ENCODE results near the gene SLC8A1.

Gene SLC8A1

DNA sequence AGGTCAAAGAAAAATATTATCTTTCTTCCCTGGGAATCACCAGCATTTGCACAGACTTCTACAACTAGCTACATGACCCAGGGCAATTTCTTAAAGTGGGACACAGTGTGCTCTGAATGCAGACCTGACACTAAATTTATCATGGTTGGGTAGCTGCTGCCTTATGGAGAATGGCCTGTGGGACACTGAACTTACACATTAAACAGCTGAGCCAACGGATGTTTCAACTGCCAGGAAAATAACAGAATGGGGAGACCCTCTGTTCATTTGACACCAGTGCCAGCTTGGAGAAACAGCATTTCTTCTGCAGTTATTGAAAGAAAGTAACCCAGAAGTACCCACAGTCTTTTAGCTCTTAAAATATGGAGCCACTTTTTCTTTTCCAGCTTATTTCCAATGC is 54.1 kb downstream of the SLC8A1 start:
- Histone ChIP-seq H2AFZ (ENCODE audit: low read depth, low read length) (no peak overlapping the region), H3K4me3 (ENCODE audit: low read depth in 1 of 2, low read length in 2 of 2) (no peak overlapping the region), H3K79me2 (ENCODE audit: insufficient read depth, low read length) (peaks cover 38% of the 10 kb centered on the region), H3K27me3 (ENCODE audit: insufficient read depth, low read length, poor library complexity) (no peaks in the 10 kb centered on the region), H3K27ac (ENCODE audit: low read length) (no peak overlapping the region), H3K9me3 (ENCODE audit: insufficient read depth, low read length, severe bottlenecking) (no peaks in the 10 kb centered on the region), H3K4me1 (ENCODE audit: insufficient read depth, low read length) (peaks cover 34% of the 10 kb centered on the region), H4K20me1 (ENCODE audit: insufficient read depth, low read length) (no peaks in the 10 kb centered on the region; the same call in 1 of the 2 replicates), H3K4me2 (ENCODE audit: insufficient read depth, low read length) (no peak overlapping the region), H3K9ac (ENCODE audit: low read depth, low read length) (no peak overlapping the region), H3K36me3 (ENCODE audit: insufficient read depth, low read length) (no peaks in the 10 kb centered on the region)
- DNase-seq, result no peak
- ATAC-seq (ENCODE audit: insufficient read depth, low read depth), result no peak
- no peak for TF ChIP-seq EZH2 (IDR thresholded peaks at IDR 0.05; ENCODE audit: borderline replicate concordance, low read depth, low read length, severe bottlenecking)
- TF ChIP-seq, protein P1, sequence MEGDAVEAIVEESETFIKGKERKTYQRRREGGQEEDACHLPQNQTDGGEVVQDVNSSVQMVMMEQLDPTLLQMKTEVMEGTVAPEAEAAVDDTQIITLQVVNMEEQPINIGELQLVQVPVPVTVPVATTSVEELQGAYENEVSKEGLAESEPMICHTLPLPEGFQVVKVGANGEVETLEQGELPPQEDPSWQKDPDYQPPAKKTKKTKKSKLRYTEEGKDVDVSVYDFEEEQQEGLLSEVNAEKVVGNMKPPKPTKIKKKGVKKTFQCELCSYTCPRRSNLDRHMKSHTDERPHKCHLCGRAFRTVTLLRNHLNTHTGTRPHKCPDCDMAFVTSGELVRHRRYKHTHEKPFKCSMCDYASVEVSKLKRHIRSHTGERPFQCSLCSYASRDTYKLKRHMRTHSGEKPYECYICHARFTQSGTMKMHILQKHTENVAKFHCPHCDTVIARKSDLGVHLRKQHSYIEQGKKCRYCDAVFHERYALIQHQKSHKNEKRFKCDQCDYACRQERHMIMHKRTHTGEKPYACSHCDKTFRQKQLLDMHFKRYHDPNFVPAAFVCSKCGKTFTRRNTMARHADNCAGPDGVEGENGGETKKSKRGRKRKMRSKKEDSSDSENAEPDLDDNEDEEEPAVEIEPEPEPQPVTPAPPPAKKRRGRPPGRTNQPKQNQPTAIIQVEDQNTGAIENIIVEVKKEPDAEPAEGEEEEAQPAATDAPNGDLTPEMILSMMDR (IDR thresholded peaks at IDR 0.05; ENCODE audit: borderline replicate concordance, extremely low read depth, low read length, poor library complexity, severe bottlenecking), result no peak

DNA sequence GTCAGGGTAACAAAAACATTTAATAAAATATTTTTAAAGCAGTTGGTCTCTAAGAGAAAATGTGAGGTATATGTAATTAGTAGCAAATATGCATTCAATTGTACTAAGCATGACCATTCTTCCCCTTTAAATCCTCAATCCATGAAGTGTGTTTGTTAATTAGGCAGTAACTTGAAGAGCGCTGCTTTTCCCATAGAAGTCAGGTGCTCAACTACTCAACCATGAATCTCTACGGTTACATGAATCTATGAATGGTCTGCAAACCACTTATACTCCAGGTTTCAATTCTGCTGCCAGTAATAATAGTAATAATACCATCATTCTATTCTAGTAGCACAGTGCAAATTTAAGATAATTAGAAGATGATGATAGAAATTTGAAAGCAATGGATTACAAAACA is 55.8 kb downstream of the SLC8A1 start:
- Histone ChIP-seq H3K27me3 (ENCODE audit: insufficient read depth, low read length, poor library complexity) (no peaks in the 10 kb centered on the region), H3K36me3 (ENCODE audit: insufficient read depth, low read length) (no peaks in the 10 kb centered on the region), H4K20me1 (ENCODE audit: insufficient read depth, low read length) (no peaks in the 10 kb centered on the region; the same call in 1 of the 2 replicates), H3K9ac (ENCODE audit: low read depth, low read length) (no peak overlapping the region), H3K79me2 (ENCODE audit: insufficient read depth, low read length) (peaks cover 36% of the 10 kb centered on the region), H3K27ac (ENCODE audit: low read length) (no peak overlapping the region), H2AFZ (ENCODE audit: low read depth, low read length) (no peak overlapping the region), H3K4me3 (ENCODE audit: low read depth in 1 of 2, low read length in 2 of 2) (no peak overlapping the region), H3K4me2 (ENCODE audit: insufficient read depth, low read length) (no peak overlapping the region), H3K4me1 (ENCODE audit: insufficient read depth, low read length) (peaks cover 46% of the 10 kb centered on the region), H3K9me3 (ENCODE audit: insufficient read depth, low read length, severe bottlenecking) (no peaks in the 10 kb centered on the region)
- no peak for DNase-seq
- no peak for ATAC-seq (ENCODE audit: insufficient read depth, low read depth)
- no peak for TF ChIP-seq EZH2 (IDR thresholded peaks at IDR 0.05; ENCODE audit: borderline replicate concordance, low read depth, low read length, severe bottlenecking)
- TF ChIP-seq, protein P1 (IDR thresholded peaks at IDR 0.05; ENCODE audit: borderline replicate concordance, extremely low read depth, low read length, poor library complexity, severe bottlenecking), result no peak

DNA sequence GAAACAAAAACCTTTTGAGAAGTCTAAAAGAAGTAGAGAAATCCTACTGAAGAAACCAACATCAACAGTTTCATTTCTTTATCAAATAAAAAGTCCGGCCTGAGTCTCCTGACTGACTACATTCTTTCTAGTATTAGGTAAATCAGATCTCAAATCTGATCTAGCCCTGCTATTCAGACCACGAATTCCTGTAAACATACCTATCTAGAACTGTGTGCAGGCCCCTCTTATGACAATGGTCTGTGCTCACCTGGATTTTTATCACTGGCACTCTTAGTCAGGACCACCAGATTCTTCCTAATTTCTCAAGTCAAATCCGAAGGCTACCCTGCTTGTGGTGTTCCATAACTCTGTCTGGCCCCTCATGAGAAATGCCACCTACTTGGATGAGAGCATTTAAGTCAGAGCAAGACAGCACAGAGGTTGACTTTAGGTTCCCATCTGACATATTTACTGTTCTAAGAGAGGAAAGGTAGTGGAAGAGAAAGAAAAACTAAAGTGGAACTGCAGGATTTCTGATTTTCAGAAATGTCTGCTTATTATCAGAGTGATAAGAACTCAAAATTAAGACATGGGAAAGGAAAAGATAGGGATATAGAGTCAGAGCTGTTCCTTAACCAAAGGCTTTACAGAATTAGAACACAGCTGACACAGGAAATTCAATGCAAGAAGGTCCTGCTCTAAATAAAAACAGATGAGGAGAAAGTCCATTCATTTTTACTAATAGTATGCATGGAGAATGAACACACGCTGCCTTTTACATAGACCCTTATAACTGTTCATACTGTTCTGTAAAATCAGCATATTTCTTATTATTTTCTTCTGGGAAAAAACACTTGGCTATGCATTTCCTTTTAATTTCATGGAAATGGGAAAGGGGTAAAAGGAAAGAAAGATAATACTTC is 56.5 kb downstream of the SLC8A1 start:
- DNase-seq (no peak), ATAC-seq (ENCODE audit: insufficient read depth, low read depth) (no peak)
- Histone ChIP-seq H3K79me2 (ENCODE audit: insufficient read depth, low read length) (peaks cover 31% of the 10 kb centered on the region), H3K4me1 (ENCODE audit: insufficient read depth, low read length) (peaks cover 46% of the 10 kb centered on the region), H3K4me3 (ENCODE audit: low read depth in 1 of 2, low read length in 2 of 2) (no peak overlapping the region), H2AFZ (ENCODE audit: low read depth, low read length) (no peak overlapping the region), H3K36me3 (ENCODE audit: insufficient read depth, low read length) (no peaks in the 10 kb centered on the region), H3K27ac (ENCODE audit: low read length) (no peak overlapping the region), H4K20me1 (ENCODE audit: insufficient read depth, low read length) (no peaks in the 10 kb centered on the region; the same call in 1 of the 2 replicates), H3K9ac (ENCODE audit: low read depth, low read length) (no peak overlapping the region), H3K27me3 (ENCODE audit: insufficient read depth, low read length, poor library complexity) (no peaks in the 10 kb centered on the region), H3K4me2 (ENCODE audit: insufficient read depth, low read length) (no peak overlapping the region), H3K9me3 (ENCODE audit: insufficient read depth, low read length, severe bottlenecking) (no peaks in the 10 kb centered on the region)
- TF ChIP-seq, protein P1 (IDR thresholded peaks at IDR 0.05; ENCODE audit: borderline replicate concordance, extremely low read depth, low read length, poor library complexity, severe bottlenecking), result no peak
- no peak for TF ChIP-seq EZH2 (IDR thresholded peaks at IDR 0.05; ENCODE audit: borderline replicate concordance, low read depth, low read length, severe bottlenecking)
